CD14-positive monocyte (primary cell): ENCODE data around the gene EDN2. TPM values are rescaled to one million over a fixed set of nuclear protein-coding genes. Genes with fewer than 3 reads are reported as not detected.
A peak's percentile ranks its signal among the peaks of the same experiment; 100 is the strongest.

Source experiments
- DNase-seq, 3 donors: peaks; one replicate each; pipeline ENCODE4 v3.0.0-alpha.2; 2011 to 2022
- H2AFZ ChIP-seq: 2 replicates; pipeline ENCODE4 v1.6.0; 2012; ENCODE audit warnings: mild to moderate bottlenecking, low read depth, low read length, inconsistent platforms; ENCODE audit not compliant: insufficient read depth, poor library complexity, severe bottlenecking
- H3K27ac ChIP-seq, 2 donors: 1 replicate in 1 of 2; 2 replicates in 1 of 2; pipeline ENCODE4 v1.5.1; 2012 to 2013; ENCODE audit warnings: low read length in 2 of 2, control low read depth in 1 of 2, inconsistent platforms in 1 of 2, low read depth in 1 of 2, mild to moderate bottlenecking in 1 of 2
- H3K27me3 ChIP-seq, 2 donors: one replicate each; pipeline versions ENCODE4 v1.6.0 to v1.6.1; 2011 to 2013; ENCODE audit warnings: low read length in 2 of 2; ENCODE audit not compliant: control insufficient read depth in 2 of 2, insufficient read depth in 2 of 2
- H3K36me3 ChIP-seq, 2 donors: replicated peaks in 1 of 2; 1 replicate in 1 of 2; 2 replicates in 1 of 2; pipeline versions ENCODE4 v1.5.1 to v1.6.1; 2012 to 2013; ENCODE audit warnings: low read length in 2 of 2, control low read depth in 1 of 2, inconsistent platforms in 1 of 2, mild to moderate bottlenecking in 1 of 2; ENCODE audit not compliant: insufficient read depth in 2 of 2, control insufficient read depth in 1 of 2
- H3K4me1 ChIP-seq, 2 donors: 1 replicate in 1 of 2; 2 replicates in 1 of 2; pipeline versions ENCODE4 v1.5.1 to v1.6.1; 2012 to 2013; ENCODE audit warnings: low read length in 2 of 2, control low read depth in 1 of 2, inconsistent platforms in 1 of 2, mild to moderate bottlenecking in 1 of 2, moderate library complexity in 1 of 2; ENCODE audit not compliant: insufficient read depth in 2 of 2, control insufficient read depth in 1 of 2
- H3K4me2 ChIP-seq: replicated peaks from 2 replicates; pipeline ENCODE3; 2012; ENCODE audit warnings: low read length, moderate library complexity, mild to moderate bottlenecking; ENCODE audit not compliant: poor library complexity, severe bottlenecking; ENCODE audit errors: extremely low read depth
- H3K4me3 ChIP-seq, 3 experiments: fragments of 200-600 bp in 1 of 3; sonication (generic) in 1 of 3; replicated peaks in 1 of 3; 1 replicate in 2 of 3; 2 replicates in 1 of 3; pipeline ENCODE4 v1.5.1; 2011 to 2013; ENCODE audit warnings: low read length in 3 of 3, mild to moderate bottlenecking in 3 of 3, control low read depth in 2 of 3, low read depth in 2 of 3, inconsistent platforms in 1 of 3, moderate library complexity in 1 of 3
- H3K79me2 ChIP-seq: 2 replicates; pipeline ENCODE4 v1.6.0; 2012; ENCODE audit warnings: mild to moderate bottlenecking, control low read depth, inconsistent platforms, low read length, moderate library complexity; ENCODE audit not compliant: insufficient read depth
- H3K9ac ChIP-seq: 2 replicates; pipeline ENCODE4 v1.6.0; 2017; ENCODE audit warnings: low read length, mild to moderate bottlenecking; ENCODE audit not compliant: insufficient read depth, poor library complexity, severe bottlenecking
- H3K9me3 ChIP-seq, 2 donors: replicated peaks in 1 of 2; 1 replicate in 1 of 2; 2 replicates in 1 of 2; pipeline versions ENCODE4 v1.5.1 to v1.6.1; 2012 to 2013; ENCODE audit warnings: low read length in 2 of 2, control low read depth in 1 of 2; ENCODE audit not compliant: control insufficient read depth in 1 of 2, insufficient read depth in 1 of 2
- H4K20me1 ChIP-seq: 2 replicates; pipeline ENCODE4 v1.6.0; 2012; ENCODE audit warnings: mild to moderate bottlenecking, low read length, control low read depth, moderate library complexity; ENCODE audit not compliant: insufficient read depth
- H3K27ac Mint-ChIP-seq, 7 donors: one replicate each; pipeline ENCODE4 v1.8.0; 2020; ENCODE audit warnings: mild to moderate bottlenecking in 7 of 7, mixed read lengths in 7 of 7, moderate library complexity in 6 of 7, inconsistent platforms in 2 of 7
- H3K27me3 Mint-ChIP-seq, 3 donors: one replicate each; pipeline ENCODE4 v1.8.0; 2021 to 2022; ENCODE audit warnings: low read depth in 3 of 3, mild to moderate bottlenecking in 3 of 3, mixed read lengths in 3 of 3, moderate library complexity in 3 of 3, inconsistent platforms in 1 of 3
- H3K36me3 Mint-ChIP-seq, 2 donors: one replicate each; pipeline ENCODE4 v1.8.0; 2020; ENCODE audit warnings: mixed read lengths in 2 of 2, inconsistent platforms in 1 of 2, mild to moderate bottlenecking in 1 of 2
- H3K4me1 Mint-ChIP-seq: one replicate; pipeline ENCODE4 v1.8.0; 2020; ENCODE audit warnings: mild to moderate bottlenecking, mixed read lengths
- H3K4me3 Mint-ChIP-seq, 2 donors: one replicate each; pipeline ENCODE4 v1.8.0; 2020; ENCODE audit warnings: mild to moderate bottlenecking in 2 of 2, mixed read lengths in 2 of 2, moderate library complexity in 1 of 2
- H3K9me3 Mint-ChIP-seq, 7 donors: one replicate each; pipeline ENCODE4 v1.8.0; 2020 to 2022; ENCODE audit warnings: mixed read lengths in 7 of 7, mild to moderate bottlenecking in 6 of 7, moderate library complexity in 6 of 7, inconsistent platforms in 2 of 7
- WGBS: methylation state at CpG from one replicate; pipeline ENCODE4 v1.1.5; 2013; ENCODE audit warnings: missing lambda C conversion rate; ENCODE audit not compliant: insufficient coverage; 5-methylcytosine and 5-hydroxymethylcytosine counted together
- intact Hi-C, 2 donors: fragments of 100-400 bp; cut with micrococcal nuclease; formaldehyde crosslinking; loops; one replicate each; pipeline versions ENCODE4 v1.15.0 to v1.15.1; 2023
- polyA plus RNA-seq, 3 donors: library from polyadenylated mRNA; depleted of rRNA in 1 of 3; unstranded in 2 of 3; stranded (reverse) in 1 of 3; fragments of 300-500 nt in 2 of 3; fragments of >200 nt in 1 of 3; fragmentation: Illumina TruSeq in 2 of 3; gene quantifications; 1 replicate in 2 of 3; 2 replicates in 1 of 3; pipeline ENCODE4 v1.2.3, GENCODE V29; 2012 to 2021
- TF ChIP-seq, protein P1 (sequence below): fragments of 200-600 bp; IDR thresholded peaks from one replicate; pipeline ENCODE4 v1.8.0; 2022; ENCODE audit warnings: antibody characterized with exemption, mild to moderate bottlenecking

Gene EDN2
- polyA plus RNA-seq, 3 donors: not detected

DNA sequence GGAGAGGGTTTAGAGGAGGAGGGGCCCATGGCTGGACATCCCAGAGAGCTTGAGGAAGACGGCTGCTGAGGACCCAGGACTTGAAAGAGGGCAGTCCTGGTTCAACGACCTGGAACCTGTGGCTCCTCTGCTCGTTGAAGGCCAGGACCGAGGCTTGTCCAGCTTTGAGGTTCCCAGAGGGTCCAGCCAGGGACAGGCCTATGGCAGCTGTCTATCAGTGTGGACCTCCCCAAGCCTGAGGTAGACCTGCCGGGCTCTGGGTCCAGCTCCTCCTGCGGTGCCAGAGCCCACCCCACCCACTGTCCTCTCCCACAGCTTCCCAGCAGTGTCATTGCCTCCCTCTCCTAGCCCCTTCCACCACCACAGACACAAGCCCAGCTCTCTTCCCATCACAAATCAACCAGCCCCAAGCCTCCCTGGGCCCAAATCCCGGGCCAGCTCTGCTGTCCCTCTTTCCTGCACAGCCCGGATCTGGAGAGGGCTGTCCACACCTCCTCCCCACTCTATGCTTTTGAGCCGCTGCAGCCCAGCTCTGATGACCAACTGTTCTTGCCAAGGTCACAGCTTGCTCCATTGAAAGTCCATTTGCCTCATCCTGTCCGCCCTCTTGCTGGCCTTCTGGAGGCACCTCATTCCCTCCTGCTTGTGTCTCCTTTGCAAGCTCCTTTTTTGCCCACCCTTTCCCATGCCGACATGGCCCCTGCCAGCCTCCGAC is 48.7 kb upstream of the EDN2 start:
- Histone ChIP-seq H3K79me2 (no peaks in the 10 kb centered on the region), H2AFZ (no peak overlapping the region), H3K9ac (no peak overlapping the region), H3K9me3 (no peaks in the 10 kb centered on the region), H3K4me2 (no peak overlapping the region), H3K4me1 (no peaks in the 10 kb centered on the region), H3K27me3 (no peaks in the 10 kb centered on the region), H4K20me1 (peaks cover 46% of the 10 kb centered on the region), H3K4me3 (no peak overlapping the region), H3K36me3 (peaks cover 0 to under 1% of the 10 kb centered on the region in 2 donors), H3K27ac (no peak overlapping the region)
- no peak overlapping the region for H3K4me3 Mint-ChIP-seq
- peak overlapping the region in 1 of 7 donors; percentile 15 for H3K27ac Mint-ChIP-seq
- H3K36me3 Mint-ChIP-seq: peaks cover 15 to 23% of the 10 kb centered on the region in 2 donors
- WGBS: 98% methylated on average over 9 of the region's 12 CpGs
- H3K9me3 Mint-ChIP-seq: peaks cover 0 to 10% (median 1%) of the 10 kb centered on the region in 7 donors
- TF ChIP-seq, protein P1, sequence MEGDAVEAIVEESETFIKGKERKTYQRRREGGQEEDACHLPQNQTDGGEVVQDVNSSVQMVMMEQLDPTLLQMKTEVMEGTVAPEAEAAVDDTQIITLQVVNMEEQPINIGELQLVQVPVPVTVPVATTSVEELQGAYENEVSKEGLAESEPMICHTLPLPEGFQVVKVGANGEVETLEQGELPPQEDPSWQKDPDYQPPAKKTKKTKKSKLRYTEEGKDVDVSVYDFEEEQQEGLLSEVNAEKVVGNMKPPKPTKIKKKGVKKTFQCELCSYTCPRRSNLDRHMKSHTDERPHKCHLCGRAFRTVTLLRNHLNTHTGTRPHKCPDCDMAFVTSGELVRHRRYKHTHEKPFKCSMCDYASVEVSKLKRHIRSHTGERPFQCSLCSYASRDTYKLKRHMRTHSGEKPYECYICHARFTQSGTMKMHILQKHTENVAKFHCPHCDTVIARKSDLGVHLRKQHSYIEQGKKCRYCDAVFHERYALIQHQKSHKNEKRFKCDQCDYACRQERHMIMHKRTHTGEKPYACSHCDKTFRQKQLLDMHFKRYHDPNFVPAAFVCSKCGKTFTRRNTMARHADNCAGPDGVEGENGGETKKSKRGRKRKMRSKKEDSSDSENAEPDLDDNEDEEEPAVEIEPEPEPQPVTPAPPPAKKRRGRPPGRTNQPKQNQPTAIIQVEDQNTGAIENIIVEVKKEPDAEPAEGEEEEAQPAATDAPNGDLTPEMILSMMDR: no peak
- peaks cover 0 to 8% (median 4%) of the 10 kb centered on the region in 3 donors for H3K27me3 Mint-ChIP-seq
- intact Hi-C loops: no loop called here
- DNase-seq: no peak
- H3K4me1 Mint-ChIP-seq: no peaks in the 10 kb centered on the region

DNA sequence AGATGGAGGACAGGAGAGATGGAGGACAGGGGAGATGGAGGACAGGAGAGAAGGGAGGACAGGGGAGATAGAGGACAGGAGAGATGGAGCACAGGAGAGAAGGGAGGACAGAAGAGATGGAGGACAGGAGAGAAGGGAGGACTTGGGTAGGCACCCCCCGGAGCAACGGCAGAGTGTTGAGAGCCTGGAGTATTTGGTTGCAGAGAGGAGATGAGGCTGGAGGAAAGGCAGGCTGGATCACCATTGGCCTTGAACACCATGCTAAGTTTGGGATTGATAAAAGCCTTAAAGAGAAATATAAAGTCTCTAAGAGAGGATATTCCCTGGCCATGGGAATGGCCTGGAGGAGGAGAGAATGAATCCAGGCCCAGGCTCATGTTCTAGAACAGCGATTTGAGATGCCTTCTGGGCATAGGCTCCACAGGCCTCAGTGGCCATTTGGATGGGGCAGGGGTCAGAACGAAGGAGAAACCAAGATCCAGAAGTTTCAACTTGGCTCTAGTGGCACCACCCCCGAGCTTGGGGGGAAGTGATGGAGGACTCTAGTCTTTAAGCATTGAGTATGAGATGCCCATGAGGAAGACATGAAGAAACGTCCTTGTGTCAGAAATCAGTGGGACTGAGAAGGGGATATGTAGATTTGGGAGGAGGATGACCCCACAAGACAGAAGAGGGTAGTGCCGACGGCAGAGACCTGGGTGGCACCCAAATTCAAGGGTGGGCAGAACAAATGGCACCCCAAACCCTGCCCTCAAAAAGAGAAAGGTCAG is 47.9 kb upstream of the EDN2 start:
- Histone ChIP-seq H2AFZ (no peak overlapping the region), H3K9ac (no peak overlapping the region), H4K20me1 (peaks cover 39% of the 10 kb centered on the region), H3K27ac (no peak overlapping the region), H3K79me2 (no peaks in the 10 kb centered on the region), H3K36me3 (no peaks in the 10 kb centered on the region), H3K9me3 (no peaks in the 10 kb centered on the region), H3K4me2 (no peak overlapping the region), H3K27me3 (no peaks in the 10 kb centered on the region), H3K4me3 (no peak overlapping the region), H3K4me1 (no peaks in the 10 kb centered on the region)
- Mint-ChIP-seq H3K9me3 (peaks cover 0 to 11% (median 1%) of the 10 kb centered on the region in 7 donors), H3K27ac (peak overlapping the region in 2 of 7 donors; percentile 7 to 62), H3K36me3 (peaks cover 10 to 20% of the 10 kb centered on the region in 2 donors), H3K27me3 (peaks cover 0 to 8% (median 4%) of the 10 kb centered on the region in 3 donors), H3K4me1 (no peaks in the 10 kb centered on the region), H3K4me3 (no peak overlapping the region)
- intact Hi-C loops: no loop called here
- WGBS: 98% methylated on average over 6 of the region's 8 CpGs
- TF ChIP-seq, protein P1: no peak
- DNase-seq: no peak
